GM23248 (cell line): ENCODE data around the gene ATP6V1C2.

Source experiments
- EZH2 ChIP-seq: fragments of 200-600 bp; sonication (generic); IDR thresholded peaks from 2 replicates; pipeline ENCODE4 v1.6.1; 2018; ENCODE audit warnings: antibody characterized with exemption, mild to moderate bottlenecking; ENCODE audit not compliant: insufficient read depth, poor library complexity, severe bottlenecking
- EZH2phosphoT487 ChIP-seq: fragments of 200-600 bp; sonication (generic); IDR thresholded peaks from 2 replicates; pipeline ENCODE4 v1.6.1; 2018; ENCODE audit warnings: antibody characterized with exemption, moderate library complexity, mild to moderate bottlenecking, low read depth; ENCODE audit not compliant: insufficient read depth

GRCh38 chr2:10761591-10761990, 40.2 kb downstream of the ATP6V1C2 start:
- no peak for TF ChIP-seq EZH2
- TF ChIP-seq EZH2phosphoT487: no peak
